GM06990 (cell line): ENCODE data around the gene SYT5.
"Not testable (repeated sequence)": the region's sequence is repeated elsewhere in the genome, so short reads cannot be mapped to it uniquely, and the experiment has no call there.

Experiments used
- DNase-seq: peaks from one replicate; pipeline ENCODE4 v3.0.0-alpha.2; 2011; ENCODE audit not compliant: insufficient read length; ENCODE audit errors: extremely low read depth
- H3K27me3 ChIP-seq: replicated peaks from 2 replicates; pipeline ENCODE4 v1.6.0; 2011; ENCODE audit warnings: low read length; ENCODE audit not compliant: control insufficient read depth, insufficient read depth
- H3K36me3 ChIP-seq: 2 replicates; pipeline ENCODE4 v1.5.1; 2011; ENCODE audit warnings: low read length; ENCODE audit not compliant: control insufficient read depth, insufficient read depth
- H3K4me3 ChIP-seq: replicated peaks from 2 replicates; pipeline ENCODE4 v1.5.1; 2011; ENCODE audit warnings: low read depth, mild to moderate bottlenecking, control low read depth, low read length
- CTCF ChIP-seq: IDR thresholded peaks from 2 replicates; pipeline ENCODE4 v1.5.1; 2011; ENCODE audit warnings: low read length, control low read depth, mild to moderate bottlenecking, inconsistent platforms; ENCODE audit not compliant: insufficient read depth, poor library complexity, severe bottlenecking

SYT5 gene

GRCh38 chr19:55156202-55157063, 23.7 kb downstream of the SYT5 start:
- no peak for DNase-seq
- Histone ChIP-seq H3K27me3 (no peaks in the 10 kb centered on the region), H3K36me3 (no peaks in the 10 kb centered on the region), H3K4me3 (no peak overlapping the region)
- TF ChIP-seq CTCF, result no peak

- H3K4me3 ChIP-seq, DNase-seq, H3K36me3 ChIP-seq, H3K27me3 ChIP-seq: not testable (repeated sequence)
These were observed 24.3 kb downstream of the SYT5 start for GRCh38 chr19:55155784-55156183.

GRCh38 chr19:55153652-55154264, 26.3 kb downstream of the SYT5 start:
- no peaks in the 10 kb centered on the region for H3K36me3 ChIP-seq
- TF ChIP-seq CTCF, result no peak

GRCh38 chr19:55152017-55152416, 28.1 kb downstream of the SYT5 start:
- DNase-seq, result no peak
- no peaks in the 10 kb centered on the region for H3K36me3 ChIP-seq
- H3K4me3 ChIP-seq, result no peak overlapping the region
- no peak for TF ChIP-seq CTCF
- H3K27me3 ChIP-seq, result no peaks in the 10 kb centered on the region

More at GRCh38 chr19:55153652-55154264, 26.3 kb downstream of the SYT5 start:
- Histone ChIP-seq H3K4me3 (no peak overlapping the region), H3K27me3 (no peaks in the 10 kb centered on the region)
- DNase-seq, result no peak

GRCh38 chr19:55149078-55150003, 30.7 kb downstream of the SYT5 start, which contains the start of gene TNNT1:
Gene TNNT1 (minus strand): TSS chr19:55149206. CDS start chr19:55147157, 2,049 bp downstream.
- DNase-seq, result no peak
- no peaks in the 10 kb centered on the region for H3K27me3 ChIP-seq
- TF ChIP-seq CTCF, result no peak
- no peak within 1 kb of the TSS for H3K4me3 ChIP-seq
- no peaks in the 10 kb centered on the region for H3K36me3 ChIP-seq
